MM.1S (cell line): ENCODE data around the gene VEGFA.

Experiments
- EZH2 ChIP-seq: fragments of 300-600 bp; sonication (generic); optimal IDR thresholded peaks from 2 replicates; pipeline ENCODE3; 2017; ENCODE audit warnings: low read depth, mild to moderate bottlenecking, antibody characterized with exemption, low read length, mixed read lengths
- EZH2phosphoT487 ChIP-seq: fragments of 300-600 bp; sonication (generic); IDR thresholded peaks from 2 replicates; pipeline ENCODE4 v1.6.1; 2018; ENCODE audit warnings: antibody characterized with exemption, low read length
- TF ChIP-seq, protein P1 (sequence below): fragments of 300-600 bp; sonication (generic); IDR thresholded peaks from 2 replicates; pipeline ENCODE4 v1.5.1; 2016; ENCODE audit warnings: antibody characterized with exemption, low read length, mixed read lengths

DNA sequence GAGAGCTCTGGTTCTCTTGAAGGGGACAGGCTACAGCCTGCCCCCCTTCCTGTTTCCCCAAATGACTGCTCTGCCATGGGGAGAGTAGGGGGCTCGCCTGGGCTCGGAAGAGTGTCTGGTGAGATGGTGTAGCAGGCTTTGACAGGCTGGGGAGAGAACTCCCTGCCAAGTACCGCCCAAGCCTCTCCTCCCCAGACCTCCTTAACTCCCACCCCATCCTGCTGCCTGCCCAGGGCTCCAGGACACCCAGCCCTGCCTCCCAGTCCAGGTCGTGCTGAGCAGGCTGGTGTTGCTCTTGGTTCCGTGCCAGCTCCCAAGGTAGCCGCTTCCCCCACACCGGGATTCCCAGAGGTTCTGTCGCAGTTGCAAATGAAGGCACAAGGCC is 9.8 kb downstream of the VEGFA start:
- TF ChIP-seq, protein P1, sequence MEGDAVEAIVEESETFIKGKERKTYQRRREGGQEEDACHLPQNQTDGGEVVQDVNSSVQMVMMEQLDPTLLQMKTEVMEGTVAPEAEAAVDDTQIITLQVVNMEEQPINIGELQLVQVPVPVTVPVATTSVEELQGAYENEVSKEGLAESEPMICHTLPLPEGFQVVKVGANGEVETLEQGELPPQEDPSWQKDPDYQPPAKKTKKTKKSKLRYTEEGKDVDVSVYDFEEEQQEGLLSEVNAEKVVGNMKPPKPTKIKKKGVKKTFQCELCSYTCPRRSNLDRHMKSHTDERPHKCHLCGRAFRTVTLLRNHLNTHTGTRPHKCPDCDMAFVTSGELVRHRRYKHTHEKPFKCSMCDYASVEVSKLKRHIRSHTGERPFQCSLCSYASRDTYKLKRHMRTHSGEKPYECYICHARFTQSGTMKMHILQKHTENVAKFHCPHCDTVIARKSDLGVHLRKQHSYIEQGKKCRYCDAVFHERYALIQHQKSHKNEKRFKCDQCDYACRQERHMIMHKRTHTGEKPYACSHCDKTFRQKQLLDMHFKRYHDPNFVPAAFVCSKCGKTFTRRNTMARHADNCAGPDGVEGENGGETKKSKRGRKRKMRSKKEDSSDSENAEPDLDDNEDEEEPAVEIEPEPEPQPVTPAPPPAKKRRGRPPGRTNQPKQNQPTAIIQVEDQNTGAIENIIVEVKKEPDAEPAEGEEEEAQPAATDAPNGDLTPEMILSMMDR: no peak
- no peak for TF ChIP-seq EZH2
- no peak for TF ChIP-seq EZH2phosphoT487
